Vagina (tissue), 2 donors: ENCODE data around the gene ADGRV1.

Experiments
- CTCF ChIP-seq, 3 experiments: fragments of 450-650 bp in 2 of 3; fragments of 200-600 bp in 1 of 3; sonication (generic) in 1 of 3; IDR thresholded peaks; one replicate each; pipeline ENCODE4 v1.5.1; 2017 to 2019; ENCODE audit warnings: antibody characterized with exemption in 3 of 3, mild to moderate bottlenecking in 2 of 3, moderate library complexity in 2 of 3
- POLR2A ChIP-seq, 2 donors: fragments of 450-650 bp; IDR thresholded peaks; one replicate each; pipeline ENCODE4 v1.6.1; 2017; ENCODE audit warnings: antibody characterized with exemption in 2 of 2, mild to moderate bottlenecking in 2 of 2, moderate library complexity in 2 of 2

GRCh38 chr5:90613459-90613858, 54.9 kb downstream of the ADGRV1 start:
- TF ChIP-seq CTCF (IDR thresholded peaks at IDR 0.05) (no peak), POLR2A (IDR thresholded peaks at IDR 0.05) (no peak)
